ENCODE data around the gene CENPX.
A peak's percentile ranks its signal among the peaks of the same experiment; 100 is the strongest.

CENPX gene

GRCh38 chr17:82021900-82022309 lies 773 bp downstream of the CENPX start:
- DNase-seq = no peak

- DNase-seq = peak; percentile 46
Measured at GRCh38 chr17:82021107-82021899, 1.4 kb downstream of the CENPX start.

GRCh38 chr17:82020572-82021106 lies 2.0 kb downstream of the CENPX start:
- DNase-seq = no peak

- DNase-seq = peak; percentile 14
Measured at GRCh38 chr17:82019690-82020571, 2.7 kb downstream of the CENPX start.

- DNase-seq = no peak
Measured at GRCh38 chr17:82018989-82019689, 3.5 kb downstream of the CENPX start.

GRCh38 chr17:82018152-82018988 lies 4.3 kb downstream of the CENPX start:
- no peak for DNase-seq

GRCh38 chr17:82017612-82018151 lies 5.0 kb downstream of the CENPX start:
- DNase-seq = no peak

GRCh38 chr17:82016875-82017459 lies 5.7 kb downstream of the CENPX start:
- DNase-seq = no peak

GRCh38 chr17:82016061-82016874 lies 6.4 kb downstream of the CENPX start:
- DNase-seq = no peak

GRCh38 chr17:82015311-82015971 lies 7.2 kb downstream of the CENPX start:
- DNase-seq = no peak

- DNase-seq = no peak
Measured at GRCh38 chr17:82014971-82015310, 7.7 kb downstream of the CENPX start.

- DNase-seq = no peak
Measured at GRCh38 chr17:82014432-82014831, 8.2 kb downstream of the CENPX start.

GRCh38 chr17:82013772-82014321 lies 8.8 kb downstream of the CENPX start:
- no peak for DNase-seq

GRCh38 chr17:82013341-82013740 lies 9.3 kb downstream of the CENPX start:
- DNase-seq = no peak

- no peak for DNase-seq
Measured at GRCh38 chr17:82012640-82013295, 9.9 kb downstream of the CENPX start.

- no peak for DNase-seq
Measured at GRCh38 chr17:82012261-82012639, 10.4 kb downstream of the CENPX start.

- no peak for DNase-seq
Measured at GRCh38 chr17:82011617-82012187, 11.0 kb downstream of the CENPX start.

- DNase-seq = no peak
Measured at GRCh38 chr17:82010575-82011525, 11.8 kb downstream of the CENPX start.

Data from kidney glomerular epithelial cell (primary cell).